Measurements from ENCODE around the gene RFLNA. TPM values are rescaled to one million over a fixed set of nuclear protein-coding genes. Genes with fewer than 3 reads are reported as not detected.

RFLNA gene
- total and polyA plus RNA-seq, 11 donors: 0.06 to 0.63 (median 0.22) TPM; not detected in 5

GRCh38 chr12:124301084-124301654, 6.3 kb downstream of the RFLNA start:
- no peak overlapping the region for H3K27ac ChIP-seq
- H3K27me3 ChIP-seq: peaks cover 0 to 27% (median 14%) of the 10 kb centered on the region in 9 donors
- WGBS, 4 donors: 84 to 89% (median 87%) methylated on average over 12 to 14 of the region's 14 CpGs
- ATAC-seq (no peak), DNase-seq (no peak)
- no peak overlapping the region for H3K4me3 ChIP-seq
- intact Hi-C loops (cut with DNase I): no loop called here
- H3K4me1 ChIP-seq: peaks cover 0 to 6% (median 2%) of the 10 kb centered on the region in 12 donors
- no peaks in the 10 kb centered on the region for H3K36me3 ChIP-seq
- H3K9me3 ChIP-seq: no peaks in the 10 kb centered on the region
- TF ChIP-seq POLR2A (IDR thresholded peaks at IDR 0.05) (no peak), CTCF (IDR thresholded peaks at IDR 0.05) (no peak)

DNA sequence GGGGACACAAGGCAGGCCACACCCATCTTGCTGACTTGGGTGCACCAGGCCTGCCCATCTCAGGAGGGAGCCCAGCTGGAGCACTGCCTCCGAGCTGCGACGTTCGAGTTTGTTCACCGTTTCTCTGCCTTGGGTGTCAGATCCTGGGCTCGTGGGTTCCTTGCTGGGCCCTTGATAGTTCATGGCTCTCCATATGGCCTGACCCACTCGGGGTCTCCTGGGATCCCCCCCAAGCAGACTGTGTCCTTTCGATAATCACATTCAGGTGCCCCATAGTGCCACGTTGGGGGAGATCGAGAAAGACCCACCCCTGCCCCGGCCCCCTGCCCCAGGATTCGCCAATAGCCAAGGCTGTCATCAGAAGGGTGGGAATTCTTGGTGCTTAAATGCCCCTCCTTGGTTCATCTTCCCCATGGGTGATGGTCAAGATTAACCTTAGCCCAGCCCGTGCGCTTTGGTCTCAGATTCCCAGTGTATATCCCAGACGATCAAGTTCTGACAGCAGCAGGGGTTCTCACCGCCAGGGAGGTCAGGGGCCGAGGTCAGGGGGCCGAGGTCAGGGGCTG, 7.4 kb downstream of the RFLNA start:
- Histone ChIP-seq H3K4me3 (no peak overlapping the region), H3K27me3 (peaks cover 0 to 15% (median 5%) of the 10 kb centered on the region in 9 donors), H3K27ac (no peak overlapping the region), H3K36me3 (no peaks in the 10 kb centered on the region), H3K9me3 (no peaks in the 10 kb centered on the region), H3K4me1 (no peaks in the 10 kb centered on the region)
- 93 to 96% (median 95%) methylated on average over 18 of the region's 18 CpGs for WGBS, 4 donors
- intact Hi-C loops (cut with DNase I): no loop called here
- ATAC-seq (no peak), DNase-seq (peak in 1 of 5 donors; percentile 46)
- TF ChIP-seq CTCF (IDR thresholded peaks at IDR 0.05) (no peak), POLR2A (IDR thresholded peaks at IDR 0.05) (no peak)

GRCh38 chr12:124302807-124303578, 8.1 kb downstream of the RFLNA start:
- Histone ChIP-seq H3K27me3 (peaks cover 0 to 11% (median 2%) of the 10 kb centered on the region in 9 donors), H3K27ac (no peak overlapping the region), H3K36me3 (no peaks in the 10 kb centered on the region), H3K9me3 (no peaks in the 10 kb centered on the region), H3K4me1 (no peaks in the 10 kb centered on the region), H3K4me3 (no peak overlapping the region)
- DNase-seq: peak in 1 of 5 donors; percentile 54
- intact Hi-C loops (cut with DNase I): no loop called here
- TF ChIP-seq POLR2A (IDR thresholded peaks at IDR 0.05) (no peak), CTCF (IDR thresholded peaks at IDR 0.05) (no peak)
- 83 to 87% (median 86%) methylated on average over 22 to 27 of the region's 27 CpGs for WGBS, 4 donors
- ATAC-seq: no peak
